K562 (cell line): ENCODE data around the gene WTAP. TPM values are rescaled to one million over a fixed set of nuclear protein-coding genes. Genes with fewer than 3 reads are reported as not detected.

Experiments
- ATAC-seq: fragments of 200-7000 bp; cut with Tn5 transposase; 3 replicates; pipeline ENCODE4 v1.9.1; 2020; ENCODE audit warnings: moderate library complexity
- BruUV-seq: library from RNA; stranded (reverse); fragments of 400-500 nt; replicated peaks from 2 replicates; lab custom pipeline; 2021; lab: Mats Ljungman, UMichigan
- CTCF ChIA-PET: fragments of 300-600 bp; formaldehyde crosslinking; extraction: SDS; loops from one replicate; lab custom pipeline; 2021; ENCODE audit warnings: low intra/inter-chr PET ratio; lab: Yijun Ruan, JAX
- POLR2A ChIA-PET: fragments of 300-600, 350-650 bp; sonication (Branson Sonifier 250); formaldehyde crosslinking; extraction: SDS; loops from one replicate; lab custom pipeline; 2021; ENCODE audit warnings: antibody characterized with exemption, inconsistent platforms; lab: Yijun Ruan, JAX
- DNase-seq, 4 experiments: peaks; one replicate each; pipeline versions ENCODE4 v3.0.0 to v3.0.0-alpha.2; 2011 to 2018; ENCODE audit warnings: low spot score in 3 of 4, mixed read lengths in 3 of 4; ENCODE audit errors: extremely low read depth in 1 of 4
- FAIRE-seq: peaks from 2 replicates; lab custom pipeline; 2011; peaks lifted over from hg19 to GRCh38; lab: Jason Lieb, UNC
- H2AFZ ChIP-seq: 2 replicates; pipeline ENCODE4 v1.6.0; 2011; ENCODE audit warnings: low read depth, low read length, control low read depth, inconsistent platforms
- H3K27ac ChIP-seq: fragments of 200-600 bp; 3 replicates; pipeline ENCODE4 v1.8.0; 2011; ENCODE audit warnings: low read depth, mild to moderate bottlenecking, control low read depth, inconsistent platforms, low read length, moderate library complexity, mixed read lengths; ENCODE audit errors: extremely low read depth
- H3K27me3 ChIP-seq, 2 experiments: fragments of 300-600 bp in 1 of 2; 2 replicates in 1 of 2; 3 replicates in 1 of 2; pipeline versions ENCODE4 v1.6.0 to v1.8.0; 2011; ENCODE audit warnings: inconsistent platforms in 2 of 2, low read length in 2 of 2, mild to moderate bottlenecking in 1 of 2, mixed read lengths in 1 of 2, moderate library complexity in 1 of 2; ENCODE audit not compliant: control insufficient read depth in 2 of 2, insufficient read depth in 2 of 2
- H3K36me3 ChIP-seq: fragments of 300-600 bp; 3 replicates; pipeline ENCODE4 v1.8.0; 2011; ENCODE audit warnings: mild to moderate bottlenecking, low read length, inconsistent platforms; ENCODE audit not compliant: control insufficient read depth, insufficient read depth
- H3K4me1 ChIP-seq, 2 experiments: fragments of 200-600 bp in 1 of 2; replicated peaks in 1 of 2; 2 replicates in 1 of 2; 3 replicates in 1 of 2; pipeline versions ENCODE4 v1.5.1 to v1.8.0; 2011; ENCODE audit warnings: inconsistent platforms in 2 of 2, low read length in 2 of 2, mild to moderate bottlenecking in 1 of 2, mixed read lengths in 1 of 2, moderate library complexity in 1 of 2; ENCODE audit not compliant: control insufficient read depth in 2 of 2, insufficient read depth in 2 of 2
- H3K4me2 ChIP-seq: 2 replicates; pipeline ENCODE4 v1.6.1; 2011; ENCODE audit warnings: low read length, control low read depth, inconsistent platforms, mixed read lengths; ENCODE audit not compliant: insufficient read depth
- H3K4me3 ChIP-seq: fragments of 200-600 bp; sonication (generic), shearing (Covaris generic); 2 replicates; pipeline ENCODE4 v1.5.1; 2016; ENCODE audit warnings: control low read depth, inconsistent platforms
- H3K79me2 ChIP-seq: fragments of 200-600 bp; 3 replicates; pipeline ENCODE4 v1.8.0; 2011; ENCODE audit warnings: low read length, inconsistent platforms; ENCODE audit not compliant: control insufficient read depth, insufficient read depth
- H3K9ac ChIP-seq, 2 experiments: 2 replicates each; pipeline versions ENCODE4 v1.6.0 to v1.6.1; 2011; ENCODE audit warnings: low read depth in 2 of 2, low read length in 2 of 2, control low read depth in 1 of 2, inconsistent platforms in 1 of 2, mild to moderate bottlenecking in 1 of 2, mixed read lengths in 1 of 2; ENCODE audit not compliant: insufficient read depth in 1 of 2
- H3K9me1 ChIP-seq: one replicate; pipeline ENCODE4 v1.6.0; 2011; ENCODE audit warnings: inconsistent platforms, mild to moderate bottlenecking, low read length, moderate library complexity; ENCODE audit not compliant: control insufficient read depth, insufficient read depth
- H3K9me3 ChIP-seq: replicated peaks from 2 replicates; pipeline ENCODE4 v1.5.1; 2011; ENCODE audit warnings: low read depth, low read length, inconsistent platforms; ENCODE audit not compliant: control insufficient read depth, insufficient read depth
- H4K20me1 ChIP-seq: replicated peaks from 2 replicates; pipeline ENCODE4 v1.6.1; 2011; ENCODE audit warnings: low read length, inconsistent platforms, mixed read lengths; ENCODE audit not compliant: control insufficient read depth, insufficient read depth
- DDX20 ChIP-seq: fragments of 450-650 bp; IDR thresholded peaks from 2 replicates; pipeline ENCODE4 v1.6.1; 2016; ENCODE audit warnings: missing genetic modification characterization, low read depth, mild to moderate bottlenecking, missing compliant biosample characterization, moderate library complexity
- FUS ChIP-seq: fragments of 200-400 bp; formaldehyde crosslinking; optimal IDR thresholded peaks from 2 replicates; pipeline ENCODE3; 2017; ENCODE audit warnings: low read depth, low read length
- HNRNPK ChIP-seq: fragments of 200-400 bp; formaldehyde crosslinking; IDR thresholded peaks from one replicate; pipeline ENCODE4 v1.6.1; 2018; ENCODE audit warnings: mild to moderate bottlenecking, low read depth, low read length; ENCODE audit not compliant: poor library complexity, severe bottlenecking
- HSF4 ChIP-seq: fragments of 250-450 bp; sonication (Bioruptor Pico); IDR thresholded peaks from 2 replicates; pipeline ENCODE4 v2.1.2; 2022; ENCODE audit warnings: mild to moderate bottlenecking, moderate library complexity, borderline replicate concordance
- MTF1 ChIP-seq: fragments of 250-450 bp; sonication (Bioruptor Pico); IDR thresholded peaks from 2 replicates; pipeline ENCODE4 v1.9.0; 2021; ENCODE audit warnings: moderate library complexity, mild to moderate bottlenecking, inconsistent platforms, borderline replicate concordance
- MYC ChIP-seq, 2 experiments: fragments of 250-450 bp in 1 of 2; sonication (Bioruptor Pico) in 1 of 2; IDR thresholded peaks; 2 replicates each; pipeline versions ENCODE4 v1.5.1 to v1.6.1; 2012 to 2021; ENCODE audit warnings: low read depth in 2 of 2, borderline replicate concordance in 1 of 2, improper control_type of control experiment in 1 of 2, low read length in 1 of 2, mild to moderate bottlenecking in 1 of 2, moderate library complexity in 1 of 2
- POLR2AphosphoS5 ChIP-seq: IDR thresholded peaks from 2 replicates; pipeline ENCODE4 v1.6.1; 2011; ENCODE audit warnings: mild to moderate bottlenecking, low read depth, low read length, moderate library complexity; ENCODE audit not compliant: control insufficient read depth, insufficient read depth
- PREB ChIP-seq: sonication (generic); formaldehyde crosslinking; IDR thresholded peaks from 2 replicates; pipeline ENCODE4 v1.8.1; 2023; ENCODE audit warnings: mild to moderate bottlenecking, missing genetic modification reagents
- RBM17 ChIP-seq: fragments of 200-400 bp; formaldehyde crosslinking; IDR thresholded peaks from 2 replicates; pipeline ENCODE4 v1.6.1; 2017; ENCODE audit warnings: low read depth, mild to moderate bottlenecking, low read length, borderline replicate concordance
- SMARCC2 ChIP-seq: fragments of 450-650 bp; IDR thresholded peaks from 2 replicates; pipeline ENCODE4 v1.6.1; 2017; ENCODE audit warnings: antibody characterized with exemption, moderate library complexity, mild to moderate bottlenecking, low read depth
- TRIM24 ChIP-seq, 2 experiments: fragments of 450-650 bp; IDR thresholded peaks; 2 replicates each; pipeline ENCODE4 v1.6.1; 2016
- ZFX ChIP-seq: sonication (generic); formaldehyde crosslinking; IDR thresholded peaks from 2 replicates; pipeline ENCODE4 v1.8.0; 2022; ENCODE audit warnings: mild to moderate bottlenecking, missing genetic modification reagents, moderate library complexity
- ZHX1 ChIP-seq: fragments of 150-350 bp; conservative IDR thresholded peaks from 2 replicates; pipeline ENCODE4 v1.6.1; 2014; ENCODE audit warnings: low read length
- ZNF24 ChIP-seq: fragments of 450-650 bp; IDR thresholded peaks from 2 replicates; pipeline ENCODE4 v1.6.1; 2016
- WGBS: fragments of 100-300 bp; shearing (Covaris generic); methylation state at CpG from one replicate; pipeline ENCODE4 v1.1.6; 2016; ENCODE audit warnings: low coverage, mixed read lengths; ENCODE audit not compliant: insufficient coverage; ENCODE audit errors: missing lambda C conversion rate; 5-methylcytosine and 5-hydroxymethylcytosine counted together
- in situ Hi-C: fragments of 300-500 bp; cut with MboI; formaldehyde crosslinking; loops from 4 replicates; pipeline ENCODE4 v1.15.0; 2018; ENCODE audit warnings: inconsistent platforms, mixed read lengths
- intact Hi-C: fragments of 100-400 bp; cut with micrococcal nuclease; formaldehyde crosslinking; loops from 2 replicates; pipeline ENCODE4 v1.14.2; 2022
- polyA plus RNA-seq, 8 experiments: library from polyadenylated mRNA; depleted of rRNA in 4 of 8; stranded (reverse) in 5 of 8; unstranded in 3 of 8; fragments of >200 nt; fragmentation: Nextera tagmentation in 2 of 8; fragmentation: Illumina TruSeq in 1 of 8; extraction: Ambion mirVana in 2 of 8; extraction: Trizol in 1 of 8; gene quantifications; 2 replicates each; pipeline versions ENCODE4 v1.2.1 to v1.2.3, GENCODE V29; 2011 to 2014; ENCODE audit warnings: inconsistent platforms in 1 of 8, missing spikeins in 1 of 8
- total RNA-seq, 7 experiments: library from RNA; depleted of rRNA in 6 of 7; stranded (reverse); fragments of >200 nt in 6 of 7; fragmentation: Illumina TruSeq in 2 of 7; extraction: Trizol in 2 of 7; gene quantifications; 2 replicates each; pipeline versions ENCODE4 v1.2.1 to v1.2.3, GENCODE V29; 2011 to 2021; ENCODE audit warnings: low replicate concordance in 1 of 7

The WTAP gene
- total and polyA plus RNA-seq, 9 of the 15 experiments (the other 6 are each of a cell fraction or from before 2014, with no cell fraction given): 52.4 to 156 (median 110) TPM

- DNase-seq (no peak), FAIRE-seq (no peak), ATAC-seq (no peak)
- in situ Hi-C loops (no loop called here), intact Hi-C loops (no loop called here)
- CTCF ChIA-PET: no interaction called here
- Histone ChIP-seq H3K4me1 (no peaks in the 10 kb centered on the region; a peak in 1 of 5 replicates), H3K9me3 (no peaks in the 10 kb centered on the region), H3K4me3 (no peak overlapping the region), H3K79me2 (peaks cover 19% of the 10 kb centered on the region; the same call in 2 of the 3 replicates), H3K9ac (no peak overlapping the region), H3K36me3 (peaks cover 89% of the 10 kb centered on the region), H2AFZ (no peak overlapping the region), H3K27ac (no peak overlapping the region), H3K4me2 (no peak overlapping the region), H4K20me1 (no peaks in the 10 kb centered on the region), H3K9me1 (no peaks in the 10 kb centered on the region), H3K27me3 (no peaks in the 10 kb centered on the region)
- POLR2A ChIA-PET: interaction anchor here (0.7 to 1.9 kb wide), 6 partner anchors 9 to 534 kb away, joined by 3 to 13 read pairs (median 4); partner anchors contain the start of gene SOD2
- 96% methylated on average over 1 of the region's 1 CpG for WGBS
- BruUV-seq: no TSS peak
- TF ChIP-seq MTF1 (no peak), DDX20 (tag) (no peak), POLR2AphosphoS5 (no peak), PREB (CRISPR knock-in tag) (no peak), FUS (no peak), HSF4 (CRISPR knock-in tag) (no peak), MYC (IDR thresholded peaks at IDR 0.05; ENCODE audit: low read depth, low read length) (no peak), MYC (CRISPR knock-in tag; IDR thresholded peaks at IDR 0.05; ENCODE audit: borderline replicate concordance, low read depth) (no peak), SMARCC2 (no peak), ZNF24 (no peak), RBM17 (no peak), HNRNPK (no peak), ZFX (CRISPR knock-in tag) (no peak), TRIM24 (IDR thresholded peaks at IDR 0.05) (no peak), ZHX1 (no peak)
These were observed 44.5 kb upstream of the WTAP start for GRCh38 chr6:159682810-159683209.
